SK-N-SH (cell line): ENCODE measurements around the gene INAVA. TPM values are rescaled to one million over a fixed set of nuclear protein-coding genes. Genes with fewer than 3 reads are reported as not detected.

Experiments used
- CTCF ChIA-PET: fragments of 300-600, 350-600 bp; formaldehyde crosslinking; extraction: SDS; loops from one replicate; lab custom pipeline; 2021; lab: Yijun Ruan, JAX
- POLR2A ChIA-PET: fragments of 350-600 bp; sonication (Branson Sonifier 250); formaldehyde crosslinking; extraction: SDS; loops from one replicate; lab custom pipeline; 2020; ENCODE audit warnings: antibody characterized with exemption, inconsistent platforms; lab: Yijun Ruan, JAX
- DNase-seq: peaks from one replicate; pipeline ENCODE4 v3.0.0; 2012
- H2AFZ ChIP-seq: fragments of 200-600 bp; sonication (generic); 2 replicates; pipeline ENCODE4 v1.8.1; 2016; ENCODE audit warnings: antibody characterized with exemption, mild to moderate bottlenecking, low read depth
- H3F3A ChIP-seq: fragments of 200-600 bp; sonication (generic); replicated peaks from 2 replicates; pipeline ENCODE3; 2016; ENCODE audit warnings: antibody characterized with exemption, mild to moderate bottlenecking; ENCODE audit not compliant: insufficient read depth
- H3K27ac ChIP-seq, 2 experiments: fragments of 200-500 bp in 1 of 2; fragments of 200-600 bp in 1 of 2; sonication (Bioruptor generic) in 1 of 2; sonication (generic), shearing (Covaris generic) in 1 of 2; 2 replicates each; pipeline versions ENCODE4 v1.5.1 to v1.6.1; 2014 to 2016; ENCODE audit warnings: low read depth in 2 of 2, inconsistent platforms in 1 of 2, low read length in 1 of 2, mild to moderate bottlenecking in 1 of 2, mixed read lengths in 1 of 2
- H3K27me3 ChIP-seq: fragments of 200-600 bp; sonication (generic), shearing (Covaris generic); 2 replicates; pipeline ENCODE4 v1.6.1; 2016; ENCODE audit warnings: mixed run types; ENCODE audit not compliant: insufficient read depth
- H3K36me3 ChIP-seq, 2 experiments: fragments of 200-500 bp in 1 of 2; fragments of 200-600 bp in 1 of 2; sonication (Bioruptor generic) in 1 of 2; sonication (generic) in 1 of 2; replicated peaks in 1 of 2; 2 replicates each; pipeline versions ENCODE3 to v1.5.1; 2014 to 2016; ENCODE audit warnings: low read length in 1 of 2, mild to moderate bottlenecking in 1 of 2; ENCODE audit not compliant: insufficient read depth in 2 of 2, control insufficient read depth in 1 of 2
- H3K4me1 ChIP-seq, 2 experiments: fragments of 200-500 bp in 1 of 2; fragments of 200-600 bp in 1 of 2; sonication (Bioruptor generic) in 1 of 2; sonication (generic), shearing (Covaris generic) in 1 of 2; 2 replicates each; pipeline versions ENCODE4 v1.5.1 to v1.6.1; 2014 to 2016; ENCODE audit warnings: low read depth in 1 of 2, low read length in 1 of 2, mixed run types in 1 of 2; ENCODE audit not compliant: insufficient read depth in 2 of 2, control insufficient read depth in 1 of 2
- H3K4me2 ChIP-seq: fragments of 200-600 bp; sonication (generic), shearing (Covaris generic); 2 replicates; pipeline ENCODE4 v1.6.1; 2017; ENCODE audit warnings: mixed run types
- H3K4me3 ChIP-seq, 2 experiments: fragments of 200-500 bp in 1 of 2; fragments of 200-600 bp in 1 of 2; sonication (Bioruptor generic) in 1 of 2; sonication (generic), shearing (Covaris generic) in 1 of 2; 2 replicates each; pipeline versions ENCODE4 v1.5.1 to v1.8.1; 2014 to 2016; ENCODE audit warnings: low read depth in 2 of 2, inconsistent platforms in 1 of 2, low read length in 1 of 2, mild to moderate bottlenecking in 1 of 2, mixed read lengths in 1 of 2, moderate library complexity in 1 of 2
- H3K79me2 ChIP-seq: fragments of 200-600 bp; sonication (generic); 2 replicates; pipeline ENCODE4 v1.8.1; 2017; ENCODE audit warnings: mild to moderate bottlenecking; ENCODE audit not compliant: insufficient read depth
- H3K9ac ChIP-seq: fragments of 200-600 bp; sonication (generic); 2 replicates; pipeline ENCODE4 v1.6.1; 2017; ENCODE audit warnings: mixed run types
- H3K9me2 ChIP-seq: fragments of 200-600 bp; sonication (generic); 2 replicates; pipeline ENCODE4 v1.6.1; 2017; ENCODE audit warnings: mixed run types
- H3K9me3 ChIP-seq: fragments of 200-600 bp; sonication (generic); 2 replicates; pipeline ENCODE4 v1.6.1; 2017; ENCODE audit warnings: mixed run types, mild to moderate bottlenecking, moderate library complexity
- H4K20me1 ChIP-seq: fragments of 200-600 bp; sonication (generic); 2 replicates; pipeline ENCODE4 v1.6.1; 2017; ENCODE audit warnings: mild to moderate bottlenecking, mixed run types; ENCODE audit not compliant: insufficient read depth
- CHD2 ChIP-seq: fragments of 150-350 bp; IDR thresholded peaks from 2 replicates; pipeline ENCODE4 v1.6.1; 2018; ENCODE audit warnings: low read length; ENCODE audit not compliant: partially characterized antibody
- EP300 ChIP-seq, 2 experiments: IDR thresholded peaks; 2 replicates each; pipeline versions ENCODE4 v1.4.0 to v1.6.1; 2012; ENCODE audit warnings: borderline replicate concordance in 1 of 2, low read depth in 1 of 2, low read length in 1 of 2
- FOSL2 ChIP-seq: IDR thresholded peaks from 2 replicates; pipeline ENCODE4 v1.4.0; 2012; ENCODE audit warnings: low read depth, mild to moderate bottlenecking, moderate library complexity, borderline replicate concordance
- FOXM1 ChIP-seq: IDR thresholded peaks from 2 replicates; pipeline ENCODE4 v1.4.0; 2012; ENCODE audit warnings: low read depth, mild to moderate bottlenecking
- GABPA ChIP-seq: IDR thresholded peaks from 2 replicates; pipeline ENCODE4 v1.4.0; 2012; ENCODE audit warnings: low read depth, mild to moderate bottlenecking
- MEF2A ChIP-seq: IDR thresholded peaks from 2 replicates; pipeline ENCODE4 v1.4.0; 2012; ENCODE audit warnings: low read depth, borderline replicate concordance
- POLR2AphosphoS5 ChIP-seq: IDR thresholded peaks from 2 replicates; pipeline ENCODE4 v1.6.1; 2012; ENCODE audit warnings: low read depth, low read length
- RAD21 ChIP-seq: IDR thresholded peaks from 2 replicates; pipeline ENCODE4 v1.6.1; 2012; ENCODE audit warnings: mild to moderate bottlenecking, low read length
- REST ChIP-seq: IDR thresholded peaks from 2 replicates; pipeline ENCODE4 v1.6.1; 2012; ENCODE audit warnings: mild to moderate bottlenecking, low read depth, low read length, moderate library complexity
- RFX5 ChIP-seq: IDR thresholded peaks from 2 replicates; pipeline ENCODE4 v1.6.1; 2012; ENCODE audit warnings: mild to moderate bottlenecking, improper control_type of control experiment, low read length
- TCF12 ChIP-seq: IDR thresholded peaks from 2 replicates; pipeline ENCODE4 v1.4.0; 2012
- TEAD4 ChIP-seq: IDR thresholded peaks from 2 replicates; pipeline ENCODE4 v1.4.0; 2012; ENCODE audit warnings: mild to moderate bottlenecking, borderline replicate concordance; ENCODE audit not compliant: insufficient read depth
- YY1 ChIP-seq: IDR thresholded peaks from 2 replicates; pipeline ENCODE4 v1.4.0; 2012; ENCODE audit warnings: low read depth, mild to moderate bottlenecking
- ZBTB33 ChIP-seq: IDR thresholded peaks from 2 replicates; pipeline ENCODE4 v1.4.0; 2012; ENCODE audit warnings: low read depth, borderline replicate concordance
- WGBS: methylation state at CpG from one replicate; pipeline ENCODE4 v1.1.6; 2017; ENCODE audit warnings: low lambda C conversion rate; 5-methylcytosine and 5-hydroxymethylcytosine counted together
- polyA plus RNA-seq, 3 experiments: library from polyadenylated mRNA; depleted of rRNA; stranded (reverse); fragments of >200 nt; gene quantifications; 2 replicates each; pipeline ENCODE4 v1.2.3, GENCODE V29; 2012
- TF ChIP-seq, protein P1 (sequence below): IDR thresholded peaks from 2 replicates; pipeline ENCODE4; 2012

INAVA gene
- polyA plus RNA-seq, 1 of the 3 experiments (the other 2 are of a cell fraction), result 0.12 TPM

GRCh38 chr1:200893411-200893901 is 1.2 kb upstream of the INAVA start:
- no peak overlapping the region for H3K9ac ChIP-seq
- H3K79me2 ChIP-seq, result no peaks in the 10 kb centered on the region
- no peak overlapping the region for H2AFZ ChIP-seq
- H3K4me2 ChIP-seq, result no peak overlapping the region
- 74% methylated on average over 6 of the region's 6 CpGs for WGBS
- no peak overlapping the region for H3K27ac ChIP-seq
- H3F3A ChIP-seq, result no peaks in the 10 kb centered on the region
- no peaks in the 10 kb centered on the region for H3K9me2 ChIP-seq
- ChIA-PET CTCF (interaction anchor here (1.7 kb wide), 1 partner anchor 79 kb away, joined by 6 read pairs; no protein-coding TSS in a partner anchor), POLR2A (no interaction called here)
- peaks cover 0 to 3% of the 10 kb centered on the region in 2 experiments; a peak in 1 of 4 replicates for H3K4me1 ChIP-seq
- no peaks in the 10 kb centered on the region for H4K20me1 ChIP-seq
- H3K4me3 ChIP-seq, result no peak overlapping the region
- H3K9me3 ChIP-seq, result no peaks in the 10 kb centered on the region
- TF ChIP-seq TCF12 (no peak), ZBTB33 (no peak), EP300 (IDR thresholded peaks at IDR 0.05; ENCODE audit: borderline replicate concordance in 1 of 2, low read depth in 1 of 2, low read length in 1 of 2) (no peak), GABPA (no peak), POLR2AphosphoS5 (no peak), FOXM1 (no peak), REST (no peak)
- DNase-seq, result no peak
- H3K36me3 ChIP-seq, result no peaks in the 10 kb centered on the region
- no peaks in the 10 kb centered on the region for H3K27me3 ChIP-seq

GRCh38 chr1:200895443-200895789 is 716 bp downstream of the INAVA start:
- H3K9me3 ChIP-seq, result no peaks in the 10 kb centered on the region
- peaks cover 0 to 3% of the 10 kb centered on the region in 2 experiments; a peak in 1 of 4 replicates for H3K4me1 ChIP-seq
- H3K4me3 ChIP-seq, result no peak overlapping the region
- H3K27ac ChIP-seq, result no peak overlapping the region
- no peak overlapping the region for H3K4me2 ChIP-seq
- no peak overlapping the region for H2AFZ ChIP-seq
- ChIA-PET POLR2A (no interaction called here), CTCF (interaction anchor here (1.0 kb wide), 1 partner anchor 336 kb away, joined by 4 read pairs; no protein-coding TSS in a partner anchor)
- H3K9me2 ChIP-seq, result no peaks in the 10 kb centered on the region
- WGBS, result 20% methylated on average over 1 of the region's 8 CpGs
- H3F3A ChIP-seq, result no peaks in the 10 kb centered on the region
- H3K27me3 ChIP-seq, result no peaks in the 10 kb centered on the region
- no peak overlapping the region for H3K9ac ChIP-seq
- no peak for TF ChIP-seq FOSL2
- no peak for TF ChIP-seq RFX5
- TF ChIP-seq MEF2A, result no peak
- TF ChIP-seq CHD2, result no peak
- no peak for TF ChIP-seq YY1
- no peak for TF ChIP-seq RAD21
- TF ChIP-seq, protein P1, sequence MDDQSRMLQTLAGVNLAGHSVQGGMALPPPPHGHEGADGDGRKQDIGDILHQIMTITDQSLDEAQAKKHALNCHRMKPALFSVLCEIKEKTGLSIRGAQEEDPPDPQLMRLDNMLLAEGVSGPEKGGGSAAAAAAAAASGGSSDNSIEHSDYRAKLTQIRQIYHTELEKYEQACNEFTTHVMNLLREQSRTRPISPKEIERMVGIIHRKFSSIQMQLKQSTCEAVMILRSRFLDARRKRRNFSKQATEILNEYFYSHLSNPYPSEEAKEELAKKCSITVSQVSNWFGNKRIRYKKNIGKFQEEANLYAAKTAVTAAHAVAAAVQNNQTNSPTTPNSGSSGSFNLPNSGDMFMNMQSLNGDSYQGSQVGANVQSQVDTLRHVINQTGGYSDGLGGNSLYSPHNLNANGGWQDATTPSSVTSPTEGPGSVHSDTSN, result no peak
- no peak for TF ChIP-seq TCF12
- no peak for TF ChIP-seq ZBTB33
- TF ChIP-seq FOXM1, result no peak
- TF ChIP-seq GABPA, result no peak
- TF ChIP-seq TEAD4, result no peak
- no peaks in the 10 kb centered on the region for H4K20me1 ChIP-seq
- no peaks in the 10 kb centered on the region for H3K79me2 ChIP-seq
- H3K36me3 ChIP-seq, result no peaks in the 10 kb centered on the region
- DNase-seq, result no peak
